Activated naive CD4-positive, alpha-beta T cell treated with anti-CD3 and anti-CD28 coated beads, Interleukin-2, amount 50 U/mL, for 24 hours (primary cell): Measurements from ENCODE around the gene DDX31.
"Not testable (repeated sequence)": the region's sequence is repeated elsewhere in the genome, so short reads cannot be mapped to it uniquely, and the experiment has no call there.

Source experiments
- H3K27ac Mint-ChIP-seq: one replicate; pipeline ENCODE4 v1.8.0; 2021; ENCODE audit warnings: mild to moderate bottlenecking, mixed read lengths
- H3K27me3 Mint-ChIP-seq: one replicate; pipeline ENCODE4 v1.8.0; 2021; ENCODE audit warnings: mixed read lengths
- H3K36me3 Mint-ChIP-seq: one replicate; pipeline ENCODE4 v1.8.0; 2021; ENCODE audit warnings: mixed read lengths
- H3K4me1 Mint-ChIP-seq: one replicate; pipeline ENCODE4 v1.8.0; 2021; ENCODE audit warnings: mixed read lengths
- H3K4me3 Mint-ChIP-seq: one replicate; pipeline ENCODE4 v1.8.0; 2021; ENCODE audit warnings: mild to moderate bottlenecking, mixed read lengths
- H3K9me3 Mint-ChIP-seq: one replicate; pipeline ENCODE4 v1.8.0; 2021; ENCODE audit warnings: mixed read lengths

The DDX31 gene

GRCh38 chr9:132571806-132572600 is 97.8 kb downstream of the DDX31 start:
- H3K27me3 Mint-ChIP-seq = peaks cover 25% of the 10 kb centered on the region
- no peaks in the 10 kb centered on the region for H3K9me3 Mint-ChIP-seq
- H3K4me3 Mint-ChIP-seq = no peak overlapping the region
- H3K4me1 Mint-ChIP-seq = no peaks in the 10 kb centered on the region
- H3K27ac Mint-ChIP-seq = no peak overlapping the region
- H3K36me3 Mint-ChIP-seq = peaks cover 2% of the 10 kb centered on the region

- H3K27ac Mint-ChIP-seq, H3K9me3 Mint-ChIP-seq, H3K36me3 Mint-ChIP-seq, H3K4me3 Mint-ChIP-seq, H3K27me3 Mint-ChIP-seq, H3K4me1 Mint-ChIP-seq: not testable (repeated sequence)
These were observed 101.0 kb downstream of the DDX31 start for GRCh38 chr9:132568787-132569186.

DNA sequence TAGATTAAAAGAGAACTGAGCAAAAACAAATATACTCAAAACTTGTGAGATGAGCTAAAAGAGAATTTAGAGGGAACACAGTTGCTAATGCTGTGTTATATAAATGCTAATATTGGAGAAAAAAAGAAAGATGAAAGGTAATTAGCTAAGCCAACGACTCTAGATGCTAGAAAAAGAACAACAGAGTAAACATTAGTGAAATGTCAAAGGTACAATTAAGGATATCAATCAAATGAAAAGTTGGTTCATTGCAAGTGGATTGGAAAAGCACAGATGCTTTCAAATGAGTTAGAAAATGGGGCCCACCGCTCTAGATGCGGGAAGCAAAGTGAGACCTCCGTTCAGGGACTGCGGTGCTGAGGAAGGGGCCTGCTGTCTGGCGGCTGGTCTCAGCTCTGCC is 105.3 kb downstream of the DDX31 start:
- H3K27me3 Mint-ChIP-seq = peaks cover 9% of the 10 kb centered on the region
- H3K36me3 Mint-ChIP-seq = peaks cover 3% of the 10 kb centered on the region
- H3K27ac Mint-ChIP-seq = no peak overlapping the region
- peaks cover 3% of the 10 kb centered on the region for H3K9me3 Mint-ChIP-seq
- H3K4me1 Mint-ChIP-seq = no peaks in the 10 kb centered on the region
- H3K4me3 Mint-ChIP-seq = no peak overlapping the region

- Mint-ChIP-seq H3K27ac (no peak overlapping the region), H3K36me3 (peaks cover 2% of the 10 kb centered on the region)
These were observed 107.5 kb downstream of the DDX31 start for GRCh38 chr9:132562306-132562573.

GRCh38 chr9:132560616-132561202 is 109.1 kb downstream of the DDX31 start:
- H3K27ac Mint-ChIP-seq = no peak overlapping the region
- no peak overlapping the region for H3K4me3 Mint-ChIP-seq
- peaks cover 2% of the 10 kb centered on the region for H3K36me3 Mint-ChIP-seq
- H3K4me1 Mint-ChIP-seq = no peaks in the 10 kb centered on the region
- peaks cover 6% of the 10 kb centered on the region for H3K9me3 Mint-ChIP-seq
- peaks cover 13% of the 10 kb centered on the region for H3K27me3 Mint-ChIP-seq

More at GRCh38 chr9:132562306-132562573, 107.5 kb downstream of the DDX31 start:
- Mint-ChIP-seq H3K4me3 (no peak overlapping the region), H3K9me3 (peaks cover 6% of the 10 kb centered on the region), H3K27me3 (peaks cover 13% of the 10 kb centered on the region), H3K4me1 (no peaks in the 10 kb centered on the region)

DNA sequence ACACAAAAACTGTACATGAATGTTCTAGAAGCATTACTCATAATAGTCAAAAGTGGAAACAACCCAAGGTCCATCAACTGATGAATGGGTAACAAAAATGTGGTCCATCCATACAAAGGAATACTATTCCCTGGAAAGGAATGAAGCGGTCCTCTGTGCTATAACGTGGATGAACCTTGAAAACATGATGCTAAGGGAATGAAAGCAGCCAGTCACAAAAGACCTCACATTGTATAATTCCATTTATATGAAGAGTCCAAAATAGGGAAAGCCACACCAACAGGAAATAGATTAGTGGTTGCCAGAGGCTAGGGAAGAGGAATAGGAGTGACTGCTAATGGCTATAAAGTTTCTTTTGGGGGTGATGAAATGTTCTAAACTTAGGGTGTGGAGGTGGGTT is 110.1 kb downstream of the DDX31 start:
- Mint-ChIP-seq H3K4me3 (no peak overlapping the region), H3K4me1 (no peaks in the 10 kb centered on the region), H3K36me3 (peaks cover 2% of the 10 kb centered on the region), H3K9me3 (peaks cover 6% of the 10 kb centered on the region), H3K27me3 (peaks cover 15% of the 10 kb centered on the region), H3K27ac (no peak overlapping the region)

DNA sequence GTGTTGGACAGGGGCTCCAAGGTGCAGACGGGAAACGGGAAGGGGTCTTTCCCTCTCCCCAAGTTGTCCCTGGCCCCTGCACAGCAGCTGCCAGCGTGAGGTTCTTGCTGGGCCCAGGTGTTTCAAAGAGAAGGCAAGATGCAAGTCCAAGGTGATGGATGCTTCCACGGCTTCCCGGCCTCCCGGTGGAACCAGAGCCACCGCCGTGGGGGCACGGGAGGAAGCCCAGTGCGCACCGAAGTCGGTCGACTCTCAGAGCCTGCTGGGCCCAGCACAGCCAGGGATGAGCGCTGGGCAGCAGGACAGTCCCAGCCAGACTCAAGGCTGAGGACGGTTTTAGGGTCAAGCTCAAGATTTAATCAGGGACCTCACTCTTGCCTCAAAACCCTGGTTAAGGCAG is 112.6 kb downstream of the DDX31 start:
- Mint-ChIP-seq H3K4me3 (no peak overlapping the region), H3K36me3 (peaks cover 2% of the 10 kb centered on the region), H3K27ac (no peak overlapping the region)

DNA sequence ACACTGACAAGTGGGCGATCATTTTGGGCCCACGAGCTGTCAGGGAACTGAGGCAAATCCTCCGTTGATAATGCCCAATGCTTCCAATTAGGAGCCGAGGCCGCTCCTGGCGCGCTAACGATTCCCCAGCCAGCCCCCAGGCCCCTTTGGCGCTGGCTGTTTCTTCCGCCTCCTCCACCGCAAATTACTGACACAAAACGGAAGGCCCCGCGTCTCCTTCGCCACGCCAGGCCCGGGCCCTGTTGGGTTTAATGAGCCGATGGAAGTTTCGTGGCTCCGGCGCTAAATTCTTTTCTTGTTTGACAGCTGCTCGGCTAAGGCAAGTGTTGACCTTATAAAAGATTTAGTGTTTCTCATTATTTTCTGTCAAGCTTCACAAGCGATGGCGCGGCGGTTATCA is 113.1 kb downstream of the DDX31 start:
- H3K36me3 Mint-ChIP-seq = peaks cover 2% of the 10 kb centered on the region
- peaks cover 11% of the 10 kb centered on the region for H3K27me3 Mint-ChIP-seq
- peaks cover 6% of the 10 kb centered on the region for H3K9me3 Mint-ChIP-seq
- H3K27ac Mint-ChIP-seq = no peak overlapping the region
- no peak overlapping the region for H3K4me3 Mint-ChIP-seq
- H3K4me1 Mint-ChIP-seq = no peaks in the 10 kb centered on the region

More for the DNA sequence above, 112.6 kb downstream of the DDX31 start:
- Mint-ChIP-seq H3K4me1 (no peaks in the 10 kb centered on the region), H3K27me3 (peaks cover 11% of the 10 kb centered on the region), H3K9me3 (peaks cover 6% of the 10 kb centered on the region)

DNA sequence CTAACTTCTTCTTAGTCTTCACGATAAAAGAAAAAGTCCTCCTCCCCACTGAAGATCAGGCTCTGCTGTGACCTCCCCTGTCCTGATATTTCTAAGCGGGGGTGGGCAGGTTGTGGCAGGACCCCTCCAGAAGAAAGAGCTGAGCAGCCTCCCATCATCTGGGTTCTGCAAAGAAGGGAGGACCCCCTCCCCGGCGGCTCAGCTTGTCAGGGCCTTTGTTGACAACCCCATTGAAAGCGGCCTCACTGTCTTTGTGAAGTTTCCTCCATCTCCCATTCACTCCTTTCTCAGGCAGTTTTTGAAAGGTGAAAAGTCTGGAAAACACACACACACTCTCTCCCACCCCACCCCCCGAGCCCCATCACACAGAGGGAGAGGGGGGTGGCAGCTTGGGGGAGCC is 113.5 kb downstream of the DDX31 start:
- peaks cover 2% of the 10 kb centered on the region for H3K36me3 Mint-ChIP-seq
- H3K27me3 Mint-ChIP-seq = peaks cover 11% of the 10 kb centered on the region
- no peak overlapping the region for H3K4me3 Mint-ChIP-seq
- H3K9me3 Mint-ChIP-seq = peaks cover 6% of the 10 kb centered on the region
- no peak overlapping the region for H3K27ac Mint-ChIP-seq
- H3K4me1 Mint-ChIP-seq = no peaks in the 10 kb centered on the region

DNA sequence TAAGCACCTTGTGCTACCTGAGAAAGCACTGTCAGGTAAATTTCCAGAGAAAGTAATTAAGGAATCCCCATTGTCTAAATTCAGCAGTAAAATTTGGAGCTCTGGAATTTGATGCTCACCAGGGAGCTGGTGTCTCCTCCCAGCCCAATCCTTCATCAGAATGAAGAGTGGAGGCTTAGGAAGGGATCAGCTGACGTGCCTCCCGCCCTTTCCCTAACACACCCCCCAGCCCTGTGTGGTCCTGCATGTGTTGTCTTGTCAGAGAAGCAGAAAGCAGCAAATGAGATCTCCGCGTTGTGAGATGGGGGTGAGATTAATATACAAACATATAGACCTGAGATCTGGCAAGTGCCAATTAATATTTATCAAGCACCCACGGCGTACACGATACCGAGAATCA is 114.3 kb downstream of the DDX31 start:
- Mint-ChIP-seq H3K36me3 (peaks cover 2% of the 10 kb centered on the region), H3K27ac (no peak overlapping the region), H3K9me3 (peaks cover 6% of the 10 kb centered on the region), H3K27me3 (peaks cover 11% of the 10 kb centered on the region), H3K4me1 (no peaks in the 10 kb centered on the region), H3K4me3 (no peak overlapping the region)

DNA sequence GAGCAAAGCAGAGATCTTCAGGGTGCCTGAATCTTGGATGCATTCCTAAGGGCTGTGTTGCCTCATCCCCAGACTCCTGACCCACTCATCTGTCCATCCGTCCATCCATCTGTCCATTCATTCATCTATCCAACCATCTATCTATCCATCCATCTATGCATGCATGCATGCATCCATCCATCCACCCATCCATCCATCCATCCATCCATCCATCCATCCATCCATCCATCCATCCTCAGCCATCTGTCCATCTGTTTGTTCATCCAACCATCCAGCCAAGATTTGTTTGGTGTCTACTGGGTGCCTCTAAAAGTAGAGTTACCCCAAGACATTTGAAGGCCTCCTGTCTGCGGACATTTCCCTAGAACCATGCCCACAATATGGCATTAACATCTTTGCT is 115.0 kb downstream of the DDX31 start:
- H3K27me3 Mint-ChIP-seq = peaks cover 10% of the 10 kb centered on the region
- H3K27ac Mint-ChIP-seq = no peak overlapping the region
- H3K36me3 Mint-ChIP-seq = peaks cover 2% of the 10 kb centered on the region
- peaks cover 6% of the 10 kb centered on the region for H3K9me3 Mint-ChIP-seq
- H3K4me1 Mint-ChIP-seq = no peaks in the 10 kb centered on the region
- no peak overlapping the region for H3K4me3 Mint-ChIP-seq

DNA sequence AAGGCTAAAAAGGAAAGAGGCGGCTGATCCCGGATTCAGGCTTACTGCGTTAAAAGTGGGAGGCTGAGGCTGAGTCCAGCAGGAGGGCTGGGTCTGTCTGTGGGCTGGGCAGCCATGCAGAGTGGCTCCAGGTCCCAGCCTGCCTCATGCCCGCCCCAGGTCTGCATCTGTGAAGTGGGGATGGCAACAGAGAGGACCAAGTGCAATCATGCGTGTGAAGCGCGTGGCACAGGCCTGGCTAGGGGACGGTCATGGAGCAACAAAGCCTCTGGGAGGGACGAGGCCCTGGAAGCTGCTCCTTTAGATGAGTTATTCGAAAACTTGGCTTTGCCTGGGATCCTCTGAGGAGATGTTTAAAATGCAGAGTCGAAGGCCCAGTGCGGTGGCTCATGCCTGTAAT is 117.7 kb downstream of the DDX31 start:
- no peak overlapping the region for H3K27ac Mint-ChIP-seq
- H3K27me3 Mint-ChIP-seq = peaks cover 7% of the 10 kb centered on the region
- H3K4me1 Mint-ChIP-seq = no peaks in the 10 kb centered on the region
- H3K9me3 Mint-ChIP-seq = no peaks in the 10 kb centered on the region
- H3K4me3 Mint-ChIP-seq = no peak overlapping the region
- H3K36me3 Mint-ChIP-seq = no peaks in the 10 kb centered on the region

DNA sequence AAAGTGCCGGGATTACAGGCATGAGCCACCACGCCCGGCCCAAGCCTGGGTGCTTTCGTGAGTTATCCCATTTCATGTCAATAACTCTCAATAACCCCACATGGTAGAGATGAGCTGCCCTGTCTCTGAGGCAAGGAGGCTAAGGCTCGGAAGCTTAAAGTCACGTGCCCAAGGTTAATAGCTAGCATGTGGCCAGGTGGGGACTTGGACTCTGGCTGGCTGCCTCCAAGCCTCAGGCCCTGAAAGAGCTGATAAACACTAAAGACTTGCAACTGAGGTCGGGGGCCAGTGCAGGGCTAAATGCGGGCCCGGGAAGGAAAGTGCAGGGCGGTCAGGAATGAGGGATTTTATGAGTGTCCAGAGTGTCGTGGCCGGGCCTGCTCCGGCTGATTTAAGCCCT is 118.2 kb downstream of the DDX31 start:
- H3K4me3 Mint-ChIP-seq = no peak overlapping the region
- H3K27ac Mint-ChIP-seq = no peak overlapping the region
- no peaks in the 10 kb centered on the region for H3K9me3 Mint-ChIP-seq
- H3K36me3 Mint-ChIP-seq = no peaks in the 10 kb centered on the region
- H3K4me1 Mint-ChIP-seq = no peaks in the 10 kb centered on the region
- peaks cover 8% of the 10 kb centered on the region for H3K27me3 Mint-ChIP-seq

GRCh38 chr9:132548751-132549640 is 120.8 kb downstream of the DDX31 start:
- no peaks in the 10 kb centered on the region for H3K36me3 Mint-ChIP-seq
- no peak overlapping the region for H3K4me3 Mint-ChIP-seq
- H3K27ac Mint-ChIP-seq = no peak overlapping the region
- H3K4me1 Mint-ChIP-seq = no peaks in the 10 kb centered on the region
- peaks cover 10% of the 10 kb centered on the region for H3K27me3 Mint-ChIP-seq
- no peaks in the 10 kb centered on the region for H3K9me3 Mint-ChIP-seq

DNA sequence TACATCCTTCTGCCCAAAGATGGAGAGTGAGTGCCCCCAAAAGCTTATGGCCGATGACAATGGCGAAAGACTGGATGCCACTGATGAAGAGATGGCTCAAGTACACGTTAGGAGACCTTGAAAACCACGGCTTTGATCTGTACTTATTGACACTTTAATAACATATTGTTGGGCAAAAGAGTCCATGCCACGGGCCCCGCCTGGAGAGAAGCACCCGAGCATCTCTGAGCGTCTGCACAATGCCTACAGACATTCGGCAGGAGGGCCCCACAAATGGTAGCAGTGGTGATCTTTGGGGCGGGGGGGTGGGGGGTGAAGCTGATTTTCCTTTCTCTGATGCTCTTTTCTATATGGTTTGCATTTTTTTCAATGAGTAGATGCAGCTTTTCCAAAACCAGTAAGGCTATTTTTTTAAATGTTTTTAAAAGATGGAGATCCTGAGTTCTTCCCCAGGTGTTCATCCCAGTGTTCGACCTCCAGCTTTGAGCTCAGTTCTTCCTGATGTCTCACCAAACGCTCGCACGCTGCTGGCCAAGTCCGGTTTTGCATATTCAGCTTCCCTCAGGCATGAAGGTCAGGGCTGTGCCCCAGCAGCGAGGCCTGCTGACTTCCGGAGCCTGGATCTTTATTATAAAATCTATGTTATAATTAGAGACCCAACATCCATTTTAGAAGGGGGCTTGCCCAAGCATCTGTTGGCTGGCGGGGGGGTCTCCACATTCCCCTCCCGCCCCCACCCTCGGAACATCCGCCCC is 121.6 kb downstream of the DDX31 start:
- Mint-ChIP-seq H3K27ac (no peak overlapping the region), H3K9me3 (no peaks in the 10 kb centered on the region), H3K36me3 (no peaks in the 10 kb centered on the region), H3K27me3 (peaks cover 10% of the 10 kb centered on the region), H3K4me3 (no peak overlapping the region), H3K4me1 (no peaks in the 10 kb centered on the region)
